OCI-LY1 (cell line): ENCODE results near the gene ZNF579.

Experiments used
- H2AFZ ChIP-seq: fragments of 200-600 bp; sonication (generic), shearing (Covaris generic); 2 replicates; pipeline ENCODE4 v1.6.0; 2014; ENCODE audit warnings: antibody characterized with exemption, mild to moderate bottlenecking, low read length
- H3F3A ChIP-seq: fragments of 200-600 bp; sonication (generic), shearing (Covaris generic); 2 replicates; pipeline ENCODE4 v1.6.0; 2014; ENCODE audit warnings: mild to moderate bottlenecking, antibody characterized with exemption, low read length, moderate library complexity; ENCODE audit not compliant: insufficient read depth
- H3K27ac ChIP-seq: fragments of 200-600 bp; sonication (generic); 2 replicates; pipeline ENCODE4 v1.5.1; 2014; ENCODE audit warnings: low read length, mixed run types, mild to moderate bottlenecking, low read depth; ENCODE audit not compliant: poor library complexity, severe bottlenecking
- H3K27me3 ChIP-seq: fragments of 200-600 bp; sonication (generic); 2 replicates; pipeline ENCODE4 v1.6.0; 2014; ENCODE audit warnings: antibody characterized with exemption, mild to moderate bottlenecking, low read length, moderate library complexity; ENCODE audit not compliant: insufficient read depth
- H3K36me3 ChIP-seq: fragments of 200-600 bp; sonication (generic); 2 replicates; pipeline ENCODE4 v1.6.1; 2014; ENCODE audit warnings: mild to moderate bottlenecking, antibody characterized with exemption, low read length, moderate library complexity, mixed read lengths; ENCODE audit not compliant: insufficient read depth
- H3K4me1 ChIP-seq: fragments of 200-600 bp; sonication (generic); 2 replicates; pipeline ENCODE4 v1.5.1; 2014; ENCODE audit warnings: mild to moderate bottlenecking, low read length, moderate library complexity; ENCODE audit not compliant: insufficient read depth, severe bottlenecking
- H3K4me2 ChIP-seq: fragments of 200-600 bp; sonication (generic), shearing (Covaris generic); 2 replicates; pipeline ENCODE4 v1.6.1; 2014; ENCODE audit warnings: low read length
- H3K4me3 ChIP-seq: fragments of 200-600 bp; sonication (generic); 2 replicates; pipeline ENCODE4 v1.5.1; 2014; ENCODE audit warnings: low read length, low read depth, mild to moderate bottlenecking, mixed read lengths; ENCODE audit not compliant: poor library complexity, severe bottlenecking
- H3K79me2 ChIP-seq: fragments of 200-600 bp; shearing (Covaris generic); 2 replicates; pipeline ENCODE4 v1.6.1; 2016; ENCODE audit warnings: mixed run types, low read length, mixed read lengths; ENCODE audit not compliant: insufficient read depth
- H3K9ac ChIP-seq: fragments of 200-600 bp; sonication (generic), shearing (Covaris generic); 2 replicates; pipeline ENCODE4 v1.6.1; 2014; ENCODE audit warnings: mild to moderate bottlenecking, low read length, mixed read lengths
- H3K9me2 ChIP-seq: fragments of 200-600 bp; sonication (generic), shearing (Covaris generic); 2 replicates; pipeline ENCODE4 v1.6.1; 2014; ENCODE audit warnings: low read depth, mild to moderate bottlenecking, low read length, mixed read lengths
- H3K9me3 ChIP-seq: fragments of 200-600 bp; shearing (Covaris generic); 2 replicates; pipeline ENCODE4 v1.6.1; 2014; ENCODE audit warnings: low read length, mixed read lengths
- H4K20me1 ChIP-seq: fragments of 200-600 bp; sonication (generic), shearing (Covaris generic); 2 replicates; pipeline ENCODE4 v1.6.0; 2016; ENCODE audit warnings: mild to moderate bottlenecking, low read length; ENCODE audit not compliant: insufficient read depth
- CTCF ChIP-seq: fragments of 200-600 bp; sonication (generic), shearing (Covaris generic); IDR thresholded peaks from 2 replicates; pipeline ENCODE4 v1.5.1; 2017; ENCODE audit warnings: mild to moderate bottlenecking, antibody characterized with exemption, low read length, moderate library complexity, mixed read lengths
- EZH2 ChIP-seq: fragments of 200-600 bp; sonication (generic), shearing (Covaris generic); IDR thresholded peaks from 2 replicates; pipeline ENCODE4 v1.8.0; 2017; ENCODE audit warnings: borderline replicate concordance, mixed run types, mild to moderate bottlenecking, antibody characterized with exemption, low read length, moderate library complexity, mixed read lengths

ZNF579 gene

GRCh38 chr19:55546011-55546410, 34.6 kb downstream of the ZNF579 start:
- H3K79me2 ChIP-seq = no peaks in the 10 kb centered on the region
- no peaks in the 10 kb centered on the region for H3F3A ChIP-seq
- H3K27ac ChIP-seq = no peak overlapping the region
- no peak overlapping the region for H3K9ac ChIP-seq
- peaks cover 9% of the 10 kb centered on the region; the same call in 1 of the 2 replicates for H3K27me3 ChIP-seq
- TF ChIP-seq CTCF = no peak
- TF ChIP-seq EZH2 = no peak
- no peaks in the 10 kb centered on the region for H3K9me3 ChIP-seq
- H2AFZ ChIP-seq = no peak overlapping the region
- H3K4me2 ChIP-seq = no peak overlapping the region
- H3K4me1 ChIP-seq = no peaks in the 10 kb centered on the region
- no peaks in the 10 kb centered on the region for H4K20me1 ChIP-seq
- no peaks in the 10 kb centered on the region for H3K9me2 ChIP-seq
- no peak overlapping the region for H3K4me3 ChIP-seq
- no peaks in the 10 kb centered on the region for H3K36me3 ChIP-seq

- Histone ChIP-seq H3K27ac (no peak within 1 kb of the TSS), H3K4me2 (no peak within 1 kb of the TSS)
Observed at GRCh38 chr19:55545443-55545842, 35.2 kb downstream of the ZNF579 start, which contains the start of gene SBK3. SBK3 (minus strand) TSS chr19:55545543; CDS start chr19:55545543, 0 bp downstream.

GRCh38 chr19:55544776-55545439, 35.7 kb downstream of the ZNF579 start:
- TF ChIP-seq EZH2 (no peak), CTCF (no peak)
- Histone ChIP-seq H3K79me2 (no peaks in the 10 kb centered on the region), H3K36me3 (no peaks in the 10 kb centered on the region), H3K4me3 (no peak overlapping the region), H3K4me2 (no peak overlapping the region), H2AFZ (no peak overlapping the region), H4K20me1 (no peaks in the 10 kb centered on the region), H3K4me1 (no peaks in the 10 kb centered on the region), H3K9me3 (no peaks in the 10 kb centered on the region), H3K9ac (no peak overlapping the region), H3F3A (no peaks in the 10 kb centered on the region), H3K27ac (no peak overlapping the region), H3K9me2 (no peaks in the 10 kb centered on the region), H3K27me3 (peaks cover 9% of the 10 kb centered on the region; the same call in 1 of the 2 replicates)

More at GRCh38 chr19:55545443-55545842, 35.2 kb downstream of the ZNF579 start, which contains the start of gene SBK3:
- no peaks in the 10 kb centered on the region for H3K9me2 ChIP-seq
- H3K4me3 ChIP-seq = no peak within 1 kb of the TSS
- no peaks in the 10 kb centered on the region for H3F3A ChIP-seq
- H3K4me1 ChIP-seq = no peaks in the 10 kb centered on the region
- no peaks in the 10 kb centered on the region for H3K79me2 ChIP-seq
- peaks cover 9% of the 10 kb centered on the region; the same call in 1 of the 2 replicates for H3K27me3 ChIP-seq
- no peak within 1 kb of the TSS for H3K9ac ChIP-seq
- H4K20me1 ChIP-seq = no peaks in the 10 kb centered on the region
- no peak within 1 kb of the TSS for H2AFZ ChIP-seq
- TF ChIP-seq EZH2 = no peak
- no peak for TF ChIP-seq CTCF
- no peaks in the 10 kb centered on the region for H3K36me3 ChIP-seq
- H3K9me3 ChIP-seq = no peaks in the 10 kb centered on the region
